PFSK-1 (cell line): ENCODE measurements around the gene SRP9.

Experiments
- POLR2AphosphoS5 ChIP-seq: IDR thresholded peaks from 2 replicates; pipeline ENCODE4 v1.6.1; 2012; ENCODE audit warnings: low read depth, mild to moderate bottlenecking, control low read depth, low read length, moderate library complexity
- REST ChIP-seq, 2 experiments: IDR thresholded peaks; 2 replicates each; pipeline versions ENCODE4 v1.6.1 to v1.8.0; 2011 to 2012; ENCODE audit warnings: low read depth in 2 of 2, low read length in 2 of 2, control low read depth in 1 of 2, inconsistent platforms in 1 of 2, mild to moderate bottlenecking in 1 of 2, moderate library complexity in 1 of 2; ENCODE audit not compliant: insufficient read depth in 1 of 2
- SIN3A ChIP-seq: IDR thresholded peaks from 2 replicates; pipeline ENCODE4 v1.6.1; 2012; ENCODE audit warnings: mild to moderate bottlenecking, low read length, moderate library complexity, borderline replicate concordance; ENCODE audit not compliant: insufficient read depth
- TAF1 ChIP-seq: IDR thresholded peaks from 2 replicates; pipeline ENCODE4 v1.6.1; 2012; ENCODE audit warnings: low read length, control low read depth, borderline replicate concordance; ENCODE audit not compliant: insufficient read depth

GRCh38 chr1:225737161-225737560, 40.5 kb upstream of the SRP9 start:
- TF ChIP-seq POLR2AphosphoS5 (no peak), REST (IDR thresholded peaks at IDR 0.05; ENCODE audit: insufficient read depth in 1 of 2, low read depth in 2 of 2, low read length in 2 of 2) (no peak), SIN3A (no peak), TAF1 (no peak)
